Stimulated activated CD4-positive, alpha-beta T cell treated with anti-CD3 and anti-CD28 coated beads, Interleukin-1b, Interleukin-23, amount 100 ng/mL, for 48 hours (primary cell): ENCODE measurements around the gene PLAC8.
A peak's percentile ranks its signal among the peaks of the same experiment; 100 is the strongest.

ENCODE experiments used
- DNase-seq: peaks from one replicate; pipeline ENCODE4 v3.0.0-alpha.2; 2020

Gene PLAC8, protein sequence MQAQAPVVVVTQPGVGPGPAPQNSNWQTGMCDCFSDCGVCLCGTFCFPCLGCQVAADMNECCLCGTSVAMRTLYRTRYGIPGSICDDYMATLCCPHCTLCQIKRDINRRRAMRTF

DNA sequence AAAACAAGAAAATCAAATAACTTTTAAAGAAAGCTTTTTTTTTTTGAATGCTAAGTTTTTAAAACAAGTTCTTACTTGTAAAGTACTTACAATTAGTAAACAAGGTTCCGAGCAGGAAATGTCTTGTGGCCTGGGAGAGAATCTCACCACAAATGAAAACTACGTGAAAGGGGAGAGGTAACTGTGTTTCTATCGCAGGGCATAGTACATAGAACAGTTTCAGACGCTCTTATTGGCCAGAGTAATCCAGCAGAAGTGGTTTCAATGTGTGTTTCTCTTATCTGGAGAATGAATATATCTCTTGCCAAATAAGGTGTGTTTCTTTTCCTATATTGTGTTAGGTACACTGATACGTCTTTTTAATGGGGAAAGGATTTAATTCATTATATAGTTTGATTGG lies at the start of gene PLAC8:
Gene PLAC8, minus strand, starts transcription at position 154 of the 400 bp plus-strand sequence. CDS start 6,808 bp downstream, outside the sequence.
- peak; percentile 24 for DNase-seq

DNA sequence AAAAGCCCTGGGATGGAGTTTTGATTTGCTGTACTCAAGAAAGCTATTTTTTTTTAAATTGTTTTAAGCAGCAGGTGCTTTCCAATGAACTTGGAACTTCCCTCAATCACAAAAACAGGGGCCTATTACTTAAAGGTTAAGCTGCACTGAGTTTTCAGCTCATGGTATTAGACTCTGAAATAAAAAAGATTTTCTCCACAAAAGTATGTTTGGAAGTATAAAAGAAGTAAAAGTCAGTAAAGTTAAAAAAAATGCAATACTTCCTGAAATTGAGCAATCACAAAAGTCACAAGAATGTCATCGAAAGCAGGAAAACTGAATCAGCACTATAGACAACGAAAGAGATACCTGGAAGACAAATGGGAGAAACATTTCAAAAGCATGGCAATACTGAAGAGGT lies 38.9 kb upstream of the PLAC8 start:
- no peak for DNase-seq

DNA sequence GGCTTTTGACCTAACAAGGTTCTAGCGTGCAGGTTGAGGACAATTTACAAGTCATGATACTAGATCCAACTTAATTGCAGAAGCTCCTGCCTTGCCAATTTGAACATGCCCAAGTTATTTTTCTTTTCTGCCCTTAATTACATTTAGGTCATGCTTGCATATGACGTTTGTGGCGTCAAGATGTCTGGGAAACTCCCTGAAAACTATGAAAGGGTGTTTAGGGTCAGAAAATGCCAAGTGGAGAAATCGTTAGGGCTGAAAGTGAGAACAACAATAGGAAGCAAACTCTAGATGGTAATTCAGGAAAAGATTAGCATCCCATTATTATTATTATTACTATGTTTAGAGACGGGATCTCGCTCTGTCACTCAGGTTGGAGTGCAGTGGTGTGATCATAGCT lies 38.2 kb upstream of the PLAC8 start:
- DNase-seq, result no peak

DNA sequence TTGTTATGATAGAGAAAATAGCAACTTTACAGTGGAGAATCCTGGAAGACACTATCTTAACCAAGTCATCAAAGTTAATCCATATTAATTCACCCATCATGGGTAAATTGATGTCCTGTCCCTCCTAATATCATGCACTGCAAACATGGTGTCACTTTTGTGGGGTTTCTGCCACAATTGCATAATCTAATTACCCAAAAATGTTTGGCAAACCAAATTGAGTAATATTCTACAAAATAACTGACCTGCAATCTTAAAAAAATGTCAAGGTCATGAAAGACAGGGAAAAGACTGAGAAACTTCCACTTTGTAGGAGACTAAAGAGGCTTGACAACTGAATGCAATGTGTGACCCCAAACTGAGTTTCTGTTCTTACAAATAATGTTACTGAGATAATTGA lies 37.1 kb upstream of the PLAC8 start:
- no peak for DNase-seq

DNA sequence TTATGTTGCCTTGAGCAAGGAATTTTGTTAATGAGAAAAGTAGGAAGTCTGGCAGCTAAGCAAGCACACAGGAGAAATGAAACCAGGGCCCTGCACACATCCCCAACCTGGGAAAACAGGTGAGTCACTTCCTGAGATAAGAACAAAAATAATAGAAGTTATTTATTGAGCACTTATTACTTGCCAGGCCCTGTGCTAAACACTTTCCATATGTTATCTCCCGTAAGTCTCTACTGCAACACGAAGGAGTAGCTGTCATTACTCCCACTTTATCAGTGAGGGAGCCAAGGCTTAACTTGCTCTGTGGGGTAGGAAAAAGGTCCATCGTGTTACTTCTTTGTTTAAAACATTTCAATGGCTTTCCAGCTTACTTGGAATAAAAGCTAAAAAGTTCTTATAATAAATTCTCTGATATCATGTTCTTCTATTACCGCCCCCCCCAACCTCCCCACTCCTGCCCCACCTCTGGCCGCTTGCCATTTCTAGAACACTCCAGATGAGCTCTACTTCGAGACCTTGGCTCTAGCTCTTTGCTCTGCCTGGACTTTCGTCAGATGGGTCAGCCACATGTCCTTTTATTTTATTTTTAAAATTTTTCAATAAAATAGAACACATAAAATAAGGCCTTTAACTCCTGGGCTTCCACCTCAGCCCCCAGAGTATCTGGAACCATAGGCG lies 36.3 kb upstream of the PLAC8 start:
- no peak for DNase-seq

DNA sequence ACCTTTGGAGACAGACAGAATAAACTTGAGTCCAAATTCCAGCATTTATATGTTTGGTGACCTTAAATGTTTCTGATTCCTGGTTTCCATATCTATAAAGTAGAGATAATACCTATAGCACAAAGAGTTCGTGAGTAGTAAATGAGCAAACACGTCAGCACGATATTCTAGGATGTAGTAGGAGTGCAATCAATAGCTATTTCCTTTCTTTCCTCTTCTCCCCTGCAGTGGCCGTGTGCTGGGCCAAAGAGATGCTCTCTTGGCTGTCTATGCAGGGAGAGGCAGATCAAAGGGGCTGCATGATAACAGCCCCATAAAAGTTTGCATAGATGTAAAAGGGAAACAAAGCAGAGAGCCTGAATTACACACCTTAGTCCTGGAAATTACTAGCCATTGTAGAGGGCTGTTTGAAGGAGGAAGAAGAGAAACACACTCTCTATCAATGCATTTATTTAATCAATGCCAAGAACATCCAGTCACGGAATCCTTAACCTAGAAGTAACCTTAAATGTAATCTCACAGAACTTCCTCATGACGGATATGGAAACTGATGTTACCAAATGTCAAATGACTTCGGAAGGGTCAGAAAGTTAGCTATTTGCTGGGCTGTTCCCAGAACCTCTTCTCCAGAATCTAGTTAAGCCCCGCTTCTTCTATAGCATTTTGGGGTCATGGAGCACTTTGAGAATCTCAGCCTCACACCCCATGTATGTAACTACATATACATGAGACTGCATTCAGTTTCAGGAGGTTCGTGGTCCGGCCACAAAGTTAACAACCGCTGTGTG lies 35.5 kb upstream of the PLAC8 start:
- DNase-seq, result no peak

DNA sequence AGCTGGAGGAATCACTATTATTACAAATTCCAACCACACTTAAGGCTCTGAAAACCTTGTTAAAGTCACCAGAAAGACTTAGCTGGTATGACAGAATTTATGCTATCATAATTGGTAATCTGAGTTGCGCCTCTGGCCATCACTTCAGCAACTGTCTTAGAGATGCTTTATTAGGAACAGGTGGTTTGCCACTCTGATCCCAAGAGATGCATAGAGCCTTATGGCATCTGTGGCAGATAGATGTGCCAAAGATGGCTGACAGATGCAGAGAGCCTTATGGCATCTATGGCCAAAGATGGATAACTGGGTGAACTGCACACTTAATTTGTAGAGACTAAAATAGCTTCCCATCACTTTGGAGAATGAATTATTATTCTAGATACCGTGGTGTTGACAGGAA lies 32.3 kb upstream of the PLAC8 start:
- DNase-seq, result no peak

DNA sequence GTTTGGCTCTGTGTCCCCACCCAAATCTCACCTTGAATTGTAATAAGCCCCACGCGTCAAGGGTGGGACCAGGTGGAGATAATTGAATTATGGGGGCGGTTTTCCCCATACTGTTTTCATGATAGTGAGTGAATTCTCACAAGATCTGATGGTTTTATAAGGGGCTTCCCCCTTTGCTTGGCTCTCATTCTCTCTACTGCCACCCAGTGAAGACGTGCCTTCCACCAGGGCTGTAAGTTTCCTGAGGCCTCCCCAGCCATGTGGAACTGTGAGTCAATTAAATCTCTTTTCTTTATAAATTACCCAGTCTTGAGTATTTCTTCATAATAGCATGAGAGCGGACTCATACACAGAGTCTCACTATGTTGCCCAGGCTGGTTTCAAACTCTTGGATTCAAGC lies 31.2 kb upstream of the PLAC8 start:
- peak; percentile 49 for DNase-seq

DNA sequence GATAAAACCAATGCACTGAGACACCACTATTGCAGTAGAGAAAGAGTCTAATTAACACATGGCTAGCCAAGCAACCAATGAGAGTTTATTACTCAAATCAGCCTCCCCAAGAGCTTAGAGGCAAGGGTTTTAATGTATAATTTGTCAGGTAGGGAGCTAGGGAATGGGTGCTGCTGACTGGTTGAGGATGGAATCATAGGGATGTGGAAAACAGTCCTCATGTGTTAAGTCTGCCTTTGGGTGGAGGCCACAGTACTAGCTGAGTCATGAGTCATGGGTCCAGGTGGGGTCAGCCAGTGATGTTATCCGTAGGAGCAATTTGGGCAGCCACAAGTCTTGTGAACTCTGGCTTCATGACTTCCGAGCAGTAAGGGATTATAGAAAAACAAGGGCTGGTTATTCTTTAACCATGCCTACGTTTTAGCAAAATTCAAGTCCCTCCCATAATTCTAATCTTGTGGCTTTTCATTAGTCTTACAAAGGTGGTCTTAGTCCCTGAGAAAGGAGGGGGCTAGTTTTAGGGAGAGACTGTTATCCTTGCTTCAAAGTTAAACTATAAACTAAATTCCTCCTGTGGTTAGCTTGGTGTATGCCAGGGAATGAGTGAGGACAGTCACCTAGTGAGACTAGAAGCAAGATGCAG lies 25.1 kb upstream of the PLAC8 start:
- no peak for DNase-seq

DNA sequence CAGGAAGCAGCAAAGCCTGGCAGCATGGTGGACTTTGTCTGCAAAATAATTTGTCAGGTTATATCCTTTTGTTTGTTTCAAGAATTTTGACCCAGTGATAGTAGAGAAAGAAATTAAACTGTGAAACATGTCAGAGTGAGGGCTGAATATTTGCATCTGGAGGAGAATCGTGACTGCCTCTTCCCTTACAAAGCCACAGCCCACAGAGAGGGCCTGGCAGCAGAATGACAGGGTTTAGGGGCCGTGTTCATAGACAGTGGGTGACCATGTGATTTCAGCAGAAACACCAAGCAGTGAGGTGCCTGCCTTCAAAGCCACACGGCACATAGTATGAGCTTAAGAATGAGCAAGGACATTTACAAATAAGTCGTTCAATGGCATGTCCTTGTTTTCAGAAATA lies 24.4 kb upstream of the PLAC8 start:
- DNase-seq, result no peak

DNA sequence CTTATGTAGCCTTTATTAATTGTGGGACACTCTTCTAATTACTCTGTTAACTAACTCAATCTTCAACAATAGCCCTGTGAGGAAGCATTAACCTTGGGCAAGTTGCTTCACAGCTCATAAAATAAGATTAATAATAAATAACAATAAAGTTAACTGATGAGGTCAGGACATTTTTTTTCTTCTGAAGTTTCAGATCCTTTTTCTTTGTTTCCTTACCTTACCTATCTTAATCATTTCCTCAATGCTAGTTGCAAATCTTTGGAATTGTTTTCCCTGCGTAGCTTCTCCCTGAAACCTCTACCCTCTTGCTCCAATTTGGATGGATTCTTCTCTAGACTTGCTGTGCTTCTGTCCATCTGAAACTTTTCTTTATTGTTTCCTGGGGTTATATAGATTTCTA lies 17.5 kb upstream of the PLAC8 start:
- no peak for DNase-seq

DNA sequence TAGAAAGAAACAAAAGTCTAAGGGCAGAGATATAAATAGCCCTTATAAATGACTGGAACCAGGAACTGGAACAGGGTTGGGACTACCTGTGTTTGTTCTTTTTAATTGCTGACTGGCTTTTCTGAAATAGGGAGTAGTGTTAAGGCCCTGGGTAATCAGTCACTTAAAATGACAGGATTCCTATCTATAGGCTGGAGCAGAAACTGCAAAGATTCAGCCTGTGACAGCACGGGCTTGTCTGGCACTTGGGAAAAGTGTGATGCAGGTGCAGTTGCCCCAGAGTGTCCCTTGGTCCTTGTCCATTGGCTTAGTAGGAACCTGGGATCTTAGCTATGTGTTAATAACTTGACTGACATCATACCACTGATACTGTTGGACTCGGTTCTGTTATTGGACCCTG lies 14.7 kb upstream of the PLAC8 start:
- no peak for DNase-seq

DNA sequence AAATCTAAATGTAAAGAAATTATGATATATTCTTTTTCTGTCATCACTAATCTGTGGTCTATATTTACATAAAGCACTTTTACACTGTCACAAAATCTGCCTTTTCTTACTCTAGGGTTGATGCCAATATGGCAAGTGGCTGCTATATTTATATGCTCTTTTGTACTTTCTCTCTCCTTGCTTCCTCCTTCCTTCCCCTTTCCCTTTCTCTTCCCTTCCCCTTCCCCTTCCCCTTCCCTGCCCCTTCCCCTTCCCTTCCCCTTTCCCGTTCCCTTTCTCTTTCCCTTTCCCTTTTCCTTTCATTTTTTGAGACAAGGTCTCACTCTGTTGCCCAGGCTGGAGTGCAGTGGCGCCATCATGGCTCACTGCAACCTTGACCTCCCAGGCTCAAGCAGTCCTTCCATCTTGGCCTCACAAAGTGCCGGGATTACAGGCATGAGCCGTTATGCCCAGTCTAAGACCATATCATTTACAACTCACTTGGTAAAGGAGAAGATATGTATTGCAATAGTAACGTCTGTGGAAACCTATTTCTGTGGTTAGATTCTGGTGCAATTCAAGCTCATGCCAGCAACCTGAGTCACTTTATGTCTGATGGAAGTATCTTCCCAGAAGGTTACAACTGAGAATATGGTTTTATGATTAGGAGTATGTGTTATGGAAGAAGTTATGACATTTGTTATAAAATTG lies 13.9 kb upstream of the PLAC8 start:
- no peak for DNase-seq

DNA sequence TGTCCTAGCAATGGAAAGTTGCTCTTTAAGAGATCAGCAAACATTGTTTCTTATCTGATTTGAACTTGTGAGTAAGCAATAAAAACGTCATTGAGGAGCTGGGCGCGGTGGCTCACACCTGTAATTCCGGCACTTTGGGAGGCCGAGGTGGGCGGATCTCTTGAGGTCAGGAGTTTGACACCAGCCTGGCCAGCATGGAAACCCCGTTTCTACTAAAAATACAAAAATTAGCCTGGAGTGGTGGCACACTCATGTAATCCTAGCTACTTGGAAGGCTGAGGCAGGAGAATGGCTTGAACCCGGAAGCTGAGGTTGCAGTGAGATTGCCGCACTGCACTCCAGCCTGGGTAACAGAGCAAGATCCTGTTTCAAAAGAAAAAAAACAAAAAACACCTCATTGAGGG lies 11.2 kb upstream of the PLAC8 start:
- peak; percentile 56 for DNase-seq

DNA sequence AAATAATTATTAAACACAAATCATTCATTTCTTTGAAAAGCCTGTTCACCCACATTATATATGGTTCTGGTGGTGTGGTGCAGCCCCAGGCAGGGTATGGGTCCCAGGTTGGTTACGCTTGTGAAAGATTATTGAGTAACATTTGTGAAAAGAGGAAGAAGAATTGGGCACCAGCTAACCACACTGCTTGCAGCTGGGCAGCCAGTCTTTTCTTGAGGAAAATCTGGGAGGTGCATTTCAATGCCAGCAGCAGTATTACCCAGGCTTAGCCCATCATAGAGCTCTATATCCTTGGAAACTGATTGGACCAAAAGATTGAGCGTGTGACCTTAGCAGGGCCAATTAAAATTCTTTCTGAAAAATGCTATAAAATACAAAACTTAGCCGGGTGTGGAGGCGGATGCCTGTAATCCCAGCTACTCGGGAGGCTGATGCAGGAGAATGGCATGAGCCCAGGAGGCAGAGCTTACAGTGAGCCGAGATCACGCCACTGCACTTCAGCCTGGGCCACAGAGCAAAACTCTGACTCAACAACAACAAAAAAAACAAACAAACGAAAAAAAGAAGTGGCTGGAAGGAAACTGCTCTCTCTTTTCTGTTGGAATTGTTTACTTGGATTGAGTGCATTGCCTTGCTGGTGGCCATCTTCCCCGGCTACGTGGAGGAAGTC lies 9.7 kb upstream of the PLAC8 start:
- no peak for DNase-seq

DNA sequence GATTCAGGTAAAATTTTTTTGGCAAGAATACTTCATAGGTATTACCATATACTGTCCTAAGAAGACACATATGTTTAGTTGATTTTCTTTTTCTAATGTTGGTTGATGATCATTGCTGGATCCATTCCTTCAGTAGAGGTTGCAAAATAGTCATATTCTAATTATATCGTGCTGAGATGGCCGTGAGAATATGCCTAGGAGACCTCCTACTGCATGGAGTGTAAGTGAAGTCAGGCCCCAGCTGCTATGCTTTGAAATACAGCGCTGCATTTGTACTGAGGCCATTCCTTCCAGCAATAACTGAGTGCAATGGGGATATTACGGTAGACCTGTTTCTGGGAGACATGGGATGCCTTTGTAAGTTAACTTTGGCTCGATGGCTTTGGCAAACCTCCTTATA lies 6.7 kb upstream of the PLAC8 start:
- no peak for DNase-seq

DNA sequence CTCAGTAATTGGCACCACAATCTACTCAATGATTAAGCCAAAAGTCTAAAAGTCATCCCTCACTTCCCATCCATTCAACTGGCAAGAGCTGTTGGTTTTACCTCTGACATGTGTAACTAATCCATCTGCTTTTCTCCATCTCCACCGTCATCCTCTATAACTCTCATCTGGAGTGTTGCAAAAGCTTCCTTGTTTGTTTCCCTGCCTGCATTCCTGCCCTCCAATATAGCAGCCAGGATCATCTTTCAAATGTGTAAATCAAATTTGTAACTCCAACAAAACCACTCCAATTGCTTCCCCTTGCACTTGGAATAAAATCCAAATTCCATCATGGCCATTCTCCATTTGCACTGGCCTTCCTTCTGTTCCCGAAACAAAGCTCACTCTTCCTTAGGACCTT lies 4.3 kb upstream of the PLAC8 start:
- no peak for DNase-seq

DNA sequence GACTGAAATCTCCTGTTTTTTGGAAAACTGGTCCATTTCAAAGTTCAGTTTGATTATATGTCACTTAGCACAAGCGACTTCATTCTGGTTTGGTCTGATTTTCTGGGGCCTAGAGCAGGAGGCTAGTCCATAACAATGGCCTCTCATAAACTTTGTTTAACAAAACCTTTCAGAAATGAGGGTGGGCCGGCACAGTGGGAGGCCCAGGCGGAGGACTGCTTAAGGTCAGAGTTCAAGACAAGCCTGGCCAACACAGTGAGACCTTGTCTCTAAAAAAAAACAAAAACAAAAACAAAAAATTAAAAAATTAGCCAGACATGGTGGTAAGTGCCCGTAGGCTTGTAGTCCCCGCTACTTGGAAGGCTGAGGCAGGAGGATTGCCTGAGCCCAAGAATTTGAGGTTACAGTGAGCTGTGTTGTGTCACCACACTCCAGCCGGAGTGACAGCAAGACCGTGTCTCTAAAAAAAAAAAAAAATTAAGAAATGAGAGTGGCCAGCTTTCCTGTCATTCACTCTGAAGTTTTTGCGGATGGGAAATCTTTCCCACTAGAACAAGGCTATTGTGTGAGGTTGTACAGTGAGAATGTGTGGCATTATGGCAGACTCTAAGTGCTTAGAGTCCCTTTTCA lies 1.2 kb upstream of the PLAC8 start:
- DNase-seq, result no peak

DNA sequence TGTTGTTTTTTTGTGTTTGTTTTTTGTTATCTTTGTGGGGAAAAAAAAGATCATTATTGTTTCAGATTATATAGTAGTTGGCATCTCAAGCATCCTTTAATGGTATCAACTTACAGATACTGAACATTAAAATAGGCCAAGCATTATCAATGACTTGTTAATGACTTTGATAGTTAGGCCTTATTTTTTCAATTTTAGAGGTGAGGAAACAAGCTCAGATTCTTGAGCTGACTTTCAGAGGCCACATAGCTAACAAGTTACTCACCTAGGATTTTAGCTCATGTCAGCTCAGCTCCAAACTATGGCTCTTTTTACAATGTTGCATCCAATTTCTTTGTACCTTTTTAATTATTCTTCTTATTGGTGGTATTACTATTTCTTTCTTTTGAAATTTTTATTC lies 471 bp upstream of the PLAC8 start:
- no peak for DNase-seq

DNA sequence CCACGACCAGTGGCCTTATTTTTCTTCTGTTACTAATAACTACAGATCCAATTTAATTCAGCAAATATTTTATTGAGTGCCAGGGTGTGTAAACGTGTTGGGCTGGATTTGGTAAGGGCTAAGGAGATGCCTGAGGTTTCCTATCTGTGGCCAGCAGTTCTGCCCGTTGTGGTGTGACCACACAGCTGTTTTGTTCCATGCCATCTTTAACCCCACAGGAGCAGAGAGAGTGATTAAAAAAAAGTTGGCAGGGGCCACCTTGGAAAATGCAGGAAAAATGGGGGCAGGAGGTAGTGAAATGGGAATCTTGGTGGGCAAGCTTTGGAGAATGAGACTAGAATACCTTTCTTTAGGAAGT lies 1.1 kb downstream of the PLAC8 start:
- DNase-seq, result no peak

DNA sequence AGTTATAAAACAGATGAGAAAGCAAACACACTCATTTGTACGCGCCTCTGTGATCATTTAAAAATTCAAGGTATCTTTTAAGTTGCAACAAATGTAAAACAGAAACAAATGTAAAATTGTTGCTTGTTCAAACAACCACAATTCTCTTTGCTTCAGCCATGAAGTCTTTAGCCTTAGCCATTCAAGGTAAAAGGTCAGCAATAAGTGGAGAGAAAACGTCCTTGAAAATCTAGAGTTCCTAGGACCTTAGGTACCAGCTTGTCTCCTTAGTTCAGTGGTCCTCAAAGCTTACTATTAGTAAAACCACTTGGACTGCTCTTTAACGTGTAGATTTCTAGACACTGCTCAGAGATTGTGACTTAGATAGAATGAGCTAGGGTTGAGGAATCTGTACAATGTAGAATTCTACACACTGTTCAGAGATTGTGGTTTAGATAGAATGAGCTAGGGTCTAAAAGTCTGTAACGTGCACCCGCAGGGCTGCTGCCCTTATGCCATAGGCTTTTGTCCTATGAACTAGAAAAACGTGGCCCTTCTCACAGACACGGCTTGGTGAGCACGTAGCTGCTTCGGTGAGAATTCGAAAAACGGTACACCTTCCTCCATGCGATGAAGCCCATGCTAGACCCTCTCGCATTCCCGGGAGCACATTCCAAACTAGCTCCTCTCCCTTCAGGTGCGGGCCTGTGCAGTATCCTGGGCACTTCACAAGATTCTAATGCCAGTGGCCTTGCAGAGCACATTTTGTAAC lies 1.7 kb downstream of the PLAC8 start:
- DNase-seq, result peak; percentile 45

DNA sequence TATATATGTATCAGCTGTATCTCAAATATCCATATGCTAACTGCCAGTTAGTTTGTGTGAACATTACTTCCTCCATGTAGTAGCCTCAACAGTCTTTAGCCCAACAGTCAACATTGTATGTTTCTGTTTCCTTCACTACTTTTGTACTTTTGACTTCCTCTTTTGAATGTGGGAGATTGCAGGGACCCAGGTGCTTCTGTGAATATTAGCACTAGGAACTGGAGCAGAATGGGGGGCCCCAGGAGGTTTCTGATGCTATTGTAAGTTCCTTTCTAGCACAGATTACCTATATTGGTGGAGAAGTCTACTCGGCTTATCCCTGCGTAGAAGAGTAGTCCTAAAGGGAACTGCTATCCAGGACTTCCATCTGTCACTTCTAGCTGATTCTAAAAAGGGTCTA lies 2.3 kb downstream of the PLAC8 start:
- DNase-seq, result no peak
